ENCODE results near the gene NHP2.

DNA sequence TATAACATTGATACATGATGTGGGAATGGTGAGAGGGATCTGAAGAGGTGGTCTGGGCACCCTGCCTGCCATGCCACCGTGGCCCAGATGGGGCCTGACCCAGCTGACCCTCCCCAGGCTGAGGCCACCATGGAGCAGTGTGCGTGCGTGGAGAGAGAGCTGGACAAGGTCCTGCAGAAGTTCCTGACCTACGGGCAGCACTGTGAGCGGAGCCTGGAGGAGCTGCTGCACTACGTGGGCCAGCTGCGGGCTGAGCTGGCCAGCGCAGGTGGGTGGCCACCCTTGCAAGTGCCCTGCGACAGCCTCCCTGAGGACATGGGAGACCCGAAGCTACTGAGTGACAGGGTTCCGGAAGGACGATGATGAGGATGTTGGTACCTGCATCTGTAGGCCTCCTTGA is 15.7 kb downstream of the NHP2 start:
- TF ChIP-seq POLR2A (IDR thresholded peaks at IDR 0.05): no peak
- TF ChIP-seq, protein P1, sequence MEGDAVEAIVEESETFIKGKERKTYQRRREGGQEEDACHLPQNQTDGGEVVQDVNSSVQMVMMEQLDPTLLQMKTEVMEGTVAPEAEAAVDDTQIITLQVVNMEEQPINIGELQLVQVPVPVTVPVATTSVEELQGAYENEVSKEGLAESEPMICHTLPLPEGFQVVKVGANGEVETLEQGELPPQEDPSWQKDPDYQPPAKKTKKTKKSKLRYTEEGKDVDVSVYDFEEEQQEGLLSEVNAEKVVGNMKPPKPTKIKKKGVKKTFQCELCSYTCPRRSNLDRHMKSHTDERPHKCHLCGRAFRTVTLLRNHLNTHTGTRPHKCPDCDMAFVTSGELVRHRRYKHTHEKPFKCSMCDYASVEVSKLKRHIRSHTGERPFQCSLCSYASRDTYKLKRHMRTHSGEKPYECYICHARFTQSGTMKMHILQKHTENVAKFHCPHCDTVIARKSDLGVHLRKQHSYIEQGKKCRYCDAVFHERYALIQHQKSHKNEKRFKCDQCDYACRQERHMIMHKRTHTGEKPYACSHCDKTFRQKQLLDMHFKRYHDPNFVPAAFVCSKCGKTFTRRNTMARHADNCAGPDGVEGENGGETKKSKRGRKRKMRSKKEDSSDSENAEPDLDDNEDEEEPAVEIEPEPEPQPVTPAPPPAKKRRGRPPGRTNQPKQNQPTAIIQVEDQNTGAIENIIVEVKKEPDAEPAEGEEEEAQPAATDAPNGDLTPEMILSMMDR (IDR thresholded peaks at IDR 0.05): no peak

Data from esophagus squamous epithelium (tissue), 4 donors.